Nephron progenitor cell (in vitro differentiated cells): ENCODE measurements around the gene NCOA1.

ENCODE experiments used
- DNase-seq: peaks from one replicate; pipeline ENCODE4 v3.0.0; 2021
- H3K27ac Mint-ChIP-seq: 2 replicates; pipeline ENCODE4 v1.8.0; 2021; ENCODE audit warnings: mild to moderate bottlenecking, moderate library complexity, mixed read lengths
- H3K27me3 Mint-ChIP-seq: 2 replicates; pipeline ENCODE4 v1.8.0; 2021; ENCODE audit warnings: mild to moderate bottlenecking, low read depth, mixed read lengths; ENCODE audit not compliant: poor library complexity
- H3K36me3 Mint-ChIP-seq: 2 replicates; pipeline ENCODE4 v1.8.0; 2021; ENCODE audit warnings: low read depth, mixed read lengths
- H3K4me1 Mint-ChIP-seq: 2 replicates; pipeline ENCODE4 v1.8.0; 2021; ENCODE audit warnings: mixed read lengths
- H3K4me3 Mint-ChIP-seq: 2 replicates; pipeline ENCODE4 v1.8.0; 2021; ENCODE audit warnings: mild to moderate bottlenecking, moderate library complexity, mixed read lengths
- H3K9me3 Mint-ChIP-seq: 2 replicates; pipeline ENCODE4 v1.8.0; 2021; ENCODE audit warnings: mild to moderate bottlenecking, moderate library complexity, mixed read lengths
- CTCF ChIP-seq: fragments of 200-600 bp; sonication (generic); IDR thresholded peaks from 2 replicates; pipeline ENCODE4 v1.5.0; 2021; ENCODE audit warnings: antibody characterized with exemption

NCOA1 gene

GRCh38 chr2:24632172-24632571, 141.1 kb downstream of the NCOA1 start:
- no peak for TF ChIP-seq CTCF
- Mint-ChIP-seq H3K27ac (no peak overlapping the region), H3K4me3 (no peak overlapping the region), H3K4me1 (peaks cover 4% of the 10 kb centered on the region), H3K9me3 (no peaks in the 10 kb centered on the region), H3K36me3 (no peaks in the 10 kb centered on the region), H3K27me3 (no peaks in the 10 kb centered on the region)
- no peak for DNase-seq

DNA sequence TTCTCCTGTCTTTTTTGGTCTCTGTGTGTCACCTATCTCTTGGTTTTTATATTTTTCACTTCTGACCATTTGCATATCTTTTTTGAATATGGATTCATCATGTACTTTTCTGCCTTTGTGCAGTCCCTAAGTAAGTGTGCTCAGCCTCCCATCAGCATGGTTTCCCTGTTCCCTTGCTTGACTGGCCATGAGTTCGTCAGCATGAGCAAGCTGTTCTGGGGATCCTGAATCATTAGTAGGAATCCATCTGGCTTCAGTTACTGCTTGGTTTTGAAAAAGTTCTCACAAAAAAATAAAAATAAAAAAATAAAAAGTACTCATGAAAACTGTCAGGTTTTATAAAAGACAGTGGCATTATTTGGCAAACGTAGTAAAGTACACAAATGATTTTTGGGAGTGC, 144.1 kb downstream of the NCOA1 start:
- Mint-ChIP-seq H3K36me3 (peaks cover 10% of the 10 kb centered on the region), H3K9me3 (peaks cover 16% of the 10 kb centered on the region)

DNA sequence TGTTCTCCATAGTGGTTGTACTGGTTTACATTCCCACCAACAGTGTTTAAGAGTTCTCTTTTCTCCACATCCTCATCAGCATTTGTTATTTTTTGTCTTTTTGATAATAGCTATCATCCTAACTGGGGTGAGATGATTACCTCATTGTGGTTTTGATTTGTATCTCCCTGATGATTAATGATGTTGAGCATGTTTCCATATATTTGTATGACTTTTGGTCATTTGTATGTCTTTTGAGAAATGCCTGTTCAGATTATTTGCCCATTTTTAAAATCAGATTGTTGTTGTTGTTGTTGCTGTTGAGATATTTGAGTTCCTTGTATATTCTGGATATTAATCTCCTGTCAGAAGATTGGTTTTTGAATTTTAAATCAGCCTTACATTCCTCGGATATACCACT, 147.5 kb downstream of the NCOA1 start:
- Mint-ChIP-seq H3K4me3 (no peak overlapping the region), H3K27me3 (peaks cover 2% of the 10 kb centered on the region), H3K9me3 (peaks cover 16% of the 10 kb centered on the region), H3K36me3 (peaks cover 10% of the 10 kb centered on the region), H3K4me1 (peaks cover 4% of the 10 kb centered on the region), H3K27ac (no peak overlapping the region)
- no peak for DNase-seq
- no peak for TF ChIP-seq CTCF

More for the DNA sequence above, 144.1 kb downstream of the NCOA1 start:
- no peak overlapping the region for H3K4me3 Mint-ChIP-seq
- H3K27me3 Mint-ChIP-seq: peaks cover 2% of the 10 kb centered on the region
- H3K4me1 Mint-ChIP-seq: peaks cover 4% of the 10 kb centered on the region
- DNase-seq: no peak
- no peak overlapping the region for H3K27ac Mint-ChIP-seq
- no peak for TF ChIP-seq CTCF

- Mint-ChIP-seq H3K4me3 (no peak overlapping the region), H3K4me1 (no peaks in the 10 kb centered on the region), H3K9me3 (peaks cover 16% of the 10 kb centered on the region), H3K27ac (no peak overlapping the region), H3K36me3 (peaks cover 14% of the 10 kb centered on the region), H3K27me3 (peaks cover 2% of the 10 kb centered on the region)
- DNase-seq: no peak
- TF ChIP-seq CTCF: no peak
Observed at GRCh38 chr2:24642351-24642750, 151.3 kb downstream of the NCOA1 start.

DNA sequence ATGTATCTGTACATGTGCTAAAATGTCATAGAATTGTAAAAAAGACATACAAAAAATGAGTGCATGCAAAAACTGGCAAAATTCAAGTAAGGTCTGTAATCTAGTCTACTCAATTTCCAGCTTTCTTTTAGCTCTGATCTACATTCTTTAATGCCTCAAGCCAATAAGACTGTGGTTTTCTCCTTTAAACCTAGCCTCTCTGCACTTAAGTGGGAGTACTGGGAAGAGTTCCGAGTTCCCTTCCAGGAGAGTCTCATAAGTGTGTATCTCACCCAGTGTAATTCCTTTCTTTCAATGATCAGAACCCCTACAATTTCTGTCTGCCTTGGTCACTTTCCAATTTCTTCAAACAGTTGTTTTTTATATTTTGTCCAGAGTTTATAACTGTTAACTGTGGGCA, 152.0 kb downstream of the NCOA1 start:
- H3K36me3 Mint-ChIP-seq: peaks cover 13% of the 10 kb centered on the region
- H3K4me3 Mint-ChIP-seq: no peak overlapping the region
- TF ChIP-seq CTCF: no peak
- no peak overlapping the region for H3K27ac Mint-ChIP-seq
- no peaks in the 10 kb centered on the region for H3K27me3 Mint-ChIP-seq
- no peaks in the 10 kb centered on the region for H3K4me1 Mint-ChIP-seq
- H3K9me3 Mint-ChIP-seq: peaks cover 10% of the 10 kb centered on the region
- no peak for DNase-seq

GRCh38 chr2:24644032-24644431, 153.0 kb downstream of the NCOA1 start:
- no peaks in the 10 kb centered on the region for H3K4me1 Mint-ChIP-seq
- H3K36me3 Mint-ChIP-seq: peaks cover 5% of the 10 kb centered on the region
- no peaks in the 10 kb centered on the region for H3K27me3 Mint-ChIP-seq
- H3K4me3 Mint-ChIP-seq: no peak overlapping the region
- DNase-seq: no peak
- H3K9me3 Mint-ChIP-seq: no peaks in the 10 kb centered on the region
- no peak for TF ChIP-seq CTCF
- peak overlapping the region; percentile 23 for H3K27ac Mint-ChIP-seq
